H1 (cell line): ENCODE measurements around the gene PDE1A. TPM values are rescaled to one million over a fixed set of nuclear protein-coding genes. Genes with fewer than 3 reads are reported as not detected.

ENCODE experiments used
- CEBPB ChIP-seq: IDR thresholded peaks from 2 replicates; pipeline ENCODE4 v1.6.1; 2012; ENCODE audit warnings: low read depth, low read length
- EGR1 ChIP-seq: IDR thresholded peaks from 2 replicates; pipeline ENCODE4 v1.6.1; 2011; ENCODE audit warnings: low read depth, low read length, borderline replicate concordance
- KDM4A ChIP-seq: IDR thresholded peaks from one replicate; pipeline ENCODE4 v1.7.1; 2012; ENCODE audit warnings: low read depth, mild to moderate bottlenecking, moderate library complexity, low read length, inconsistent platforms; ENCODE audit not compliant: severe bottlenecking
- POU5F1 ChIP-seq: IDR thresholded peaks from 2 replicates; pipeline ENCODE4 v1.6.1; 2011; ENCODE audit warnings: low read depth, mild to moderate bottlenecking, low read length, moderate library complexity
- polyA plus RNA-seq, 7 experiments: library from polyadenylated mRNA; depleted of rRNA in 3 of 7; stranded (reverse) in 5 of 7; unstranded in 2 of 7; fragments of >200 nt in 5 of 7; fragments of 200-250 nt in 2 of 7; gene quantifications; 1 replicate in 5 of 7; 2 replicates in 1 of 7; 4 replicates in 1 of 7; pipeline versions ENCODE4 v1.2.1 to v1.2.3, GENCODE V29; 2011 to 2013; ENCODE audit warnings: missing spikeins in 2 of 7, mixed read lengths in 2 of 7
- total RNA-seq: library from RNA; stranded (reverse); fragmentation: NEBNext Ultra II Directional; extraction: Animal tissue kit (Norgen Biotek cat#: 25700); gene quantifications from 2 replicates; pipeline ENCODE4 v1.2.1, GENCODE V29; 2021
- TF ChIP-seq, protein P1 (sequence below): fragments of 300-600 bp; sonication (generic); IDR thresholded peaks from 2 replicates; pipeline ENCODE4 v1.7.1; 2012; ENCODE audit warnings: low read length, moderate library complexity, mild to moderate bottlenecking, inconsistent platforms; ENCODE audit not compliant: insufficient replicate concordance
- TF ChIP-seq, protein P2 (sequence below): IDR thresholded peaks from 2 replicates; pipeline ENCODE4 v1.6.1; 2011; ENCODE audit warnings: low read length, improper control_type of control experiment

Gene PDE1A
- total and polyA plus RNA-seq, 2 of the 8 experiments (the other 6 are each of a cell fraction or from before 2014, with no cell fraction given): 0.34 TPM; not detected in 1

DNA sequence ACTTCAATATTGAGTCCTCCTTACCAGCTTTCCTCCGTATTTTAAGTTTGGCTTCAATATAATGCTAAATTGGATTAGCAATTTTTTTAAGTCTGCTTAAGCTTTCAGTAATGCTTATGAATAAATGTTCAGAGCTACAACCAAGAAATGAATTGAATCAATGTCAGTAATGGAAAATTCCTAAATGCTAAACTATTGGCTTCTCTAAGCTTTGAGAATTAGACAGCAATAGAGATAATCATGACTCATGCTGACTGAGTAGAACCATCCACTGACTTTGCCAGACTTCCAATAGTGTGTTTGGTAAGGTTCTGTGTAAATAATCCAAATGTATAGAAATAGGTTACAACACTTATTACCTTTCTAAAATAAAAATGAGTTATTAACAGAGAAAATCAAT is 8.9 kb upstream of the PDE1A start (continued):
- TF ChIP-seq, protein P1, sequence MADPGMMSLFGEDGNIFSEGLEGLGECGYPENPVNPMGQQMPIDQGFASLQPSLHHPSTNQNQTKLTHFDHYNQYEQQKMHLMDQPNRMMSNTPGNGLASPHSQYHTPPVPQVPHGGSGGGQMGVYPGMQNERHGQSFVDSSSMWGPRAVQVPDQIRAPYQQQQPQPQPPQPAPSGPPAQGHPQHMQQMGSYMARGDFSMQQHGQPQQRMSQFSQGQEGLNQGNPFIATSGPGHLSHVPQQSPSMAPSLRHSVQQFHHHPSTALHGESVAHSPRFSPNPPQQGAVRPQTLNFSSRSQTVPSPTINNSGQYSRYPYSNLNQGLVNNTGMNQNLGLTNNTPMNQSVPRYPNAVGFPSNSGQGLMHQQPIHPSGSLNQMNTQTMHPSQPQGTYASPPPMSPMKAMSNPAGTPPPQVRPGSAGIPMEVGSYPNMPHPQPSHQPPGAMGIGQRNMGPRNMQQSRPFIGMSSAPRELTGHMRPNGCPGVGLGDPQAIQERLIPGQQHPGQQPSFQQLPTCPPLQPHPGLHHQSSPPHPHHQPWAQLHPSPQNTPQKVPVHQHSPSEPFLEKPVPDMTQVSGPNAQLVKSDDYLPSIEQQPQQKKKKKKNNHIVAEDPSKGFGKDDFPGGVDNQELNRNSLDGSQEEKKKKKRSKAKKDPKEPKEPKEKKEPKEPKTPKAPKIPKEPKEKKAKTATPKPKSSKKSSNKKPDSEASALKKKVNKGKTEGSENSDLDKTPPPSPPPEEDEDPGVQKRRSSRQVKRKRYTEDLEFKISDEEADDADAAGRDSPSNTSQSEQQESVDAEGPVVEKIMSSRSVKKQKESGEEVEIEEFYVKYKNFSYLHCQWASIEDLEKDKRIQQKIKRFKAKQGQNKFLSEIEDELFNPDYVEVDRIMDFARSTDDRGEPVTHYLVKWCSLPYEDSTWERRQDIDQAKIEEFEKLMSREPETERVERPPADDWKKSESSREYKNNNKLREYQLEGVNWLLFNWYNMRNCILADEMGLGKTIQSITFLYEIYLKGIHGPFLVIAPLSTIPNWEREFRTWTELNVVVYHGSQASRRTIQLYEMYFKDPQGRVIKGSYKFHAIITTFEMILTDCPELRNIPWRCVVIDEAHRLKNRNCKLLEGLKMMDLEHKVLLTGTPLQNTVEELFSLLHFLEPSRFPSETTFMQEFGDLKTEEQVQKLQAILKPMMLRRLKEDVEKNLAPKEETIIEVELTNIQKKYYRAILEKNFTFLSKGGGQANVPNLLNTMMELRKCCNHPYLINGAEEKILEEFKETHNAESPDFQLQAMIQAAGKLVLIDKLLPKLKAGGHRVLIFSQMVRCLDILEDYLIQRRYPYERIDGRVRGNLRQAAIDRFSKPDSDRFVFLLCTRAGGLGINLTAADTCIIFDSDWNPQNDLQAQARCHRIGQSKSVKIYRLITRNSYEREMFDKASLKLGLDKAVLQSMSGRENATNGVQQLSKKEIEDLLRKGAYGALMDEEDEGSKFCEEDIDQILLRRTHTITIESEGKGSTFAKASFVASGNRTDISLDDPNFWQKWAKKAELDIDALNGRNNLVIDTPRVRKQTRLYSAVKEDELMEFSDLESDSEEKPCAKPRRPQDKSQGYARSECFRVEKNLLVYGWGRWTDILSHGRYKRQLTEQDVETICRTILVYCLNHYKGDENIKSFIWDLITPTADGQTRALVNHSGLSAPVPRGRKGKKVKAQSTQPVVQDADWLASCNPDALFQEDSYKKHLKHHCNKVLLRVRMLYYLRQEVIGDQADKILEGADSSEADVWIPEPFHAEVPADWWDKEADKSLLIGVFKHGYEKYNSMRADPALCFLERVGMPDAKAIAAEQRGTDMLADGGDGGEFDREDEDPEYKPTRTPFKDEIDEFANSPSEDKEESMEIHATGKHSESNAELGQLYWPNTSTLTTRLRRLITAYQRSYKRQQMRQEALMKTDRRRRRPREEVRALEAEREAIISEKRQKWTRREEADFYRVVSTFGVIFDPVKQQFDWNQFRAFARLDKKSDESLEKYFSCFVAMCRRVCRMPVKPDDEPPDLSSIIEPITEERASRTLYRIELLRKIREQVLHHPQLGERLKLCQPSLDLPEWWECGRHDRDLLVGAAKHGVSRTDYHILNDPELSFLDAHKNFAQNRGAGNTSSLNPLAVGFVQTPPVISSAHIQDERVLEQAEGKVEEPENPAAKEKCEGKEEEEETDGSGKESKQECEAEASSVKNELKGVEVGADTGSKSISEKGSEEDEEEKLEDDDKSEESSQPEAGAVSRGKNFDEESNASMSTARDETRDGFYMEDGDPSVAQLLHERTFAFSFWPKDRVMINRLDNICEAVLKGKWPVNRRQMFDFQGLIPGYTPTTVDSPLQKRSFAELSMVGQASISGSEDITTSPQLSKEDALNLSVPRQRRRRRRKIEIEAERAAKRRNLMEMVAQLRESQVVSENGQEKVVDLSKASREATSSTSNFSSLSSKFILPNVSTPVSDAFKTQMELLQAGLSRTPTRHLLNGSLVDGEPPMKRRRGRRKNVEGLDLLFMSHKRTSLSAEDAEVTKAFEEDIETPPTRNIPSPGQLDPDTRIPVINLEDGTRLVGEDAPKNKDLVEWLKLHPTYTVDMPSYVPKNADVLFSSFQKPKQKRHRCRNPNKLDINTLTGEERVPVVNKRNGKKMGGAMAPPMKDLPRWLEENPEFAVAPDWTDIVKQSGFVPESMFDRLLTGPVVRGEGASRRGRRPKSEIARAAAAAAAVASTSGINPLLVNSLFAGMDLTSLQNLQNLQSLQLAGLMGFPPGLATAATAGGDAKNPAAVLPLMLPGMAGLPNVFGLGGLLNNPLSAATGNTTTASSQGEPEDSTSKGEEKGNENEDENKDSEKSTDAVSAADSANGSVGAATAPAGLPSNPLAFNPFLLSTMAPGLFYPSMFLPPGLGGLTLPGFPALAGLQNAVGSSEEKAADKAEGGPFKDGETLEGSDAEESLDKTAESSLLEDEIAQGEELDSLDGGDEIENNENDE: no peak
- TF ChIP-seq KDM4A (no peak), CEBPB (no peak), EGR1 (no peak), POU5F1 (no peak)
- TF ChIP-seq, protein P2, sequence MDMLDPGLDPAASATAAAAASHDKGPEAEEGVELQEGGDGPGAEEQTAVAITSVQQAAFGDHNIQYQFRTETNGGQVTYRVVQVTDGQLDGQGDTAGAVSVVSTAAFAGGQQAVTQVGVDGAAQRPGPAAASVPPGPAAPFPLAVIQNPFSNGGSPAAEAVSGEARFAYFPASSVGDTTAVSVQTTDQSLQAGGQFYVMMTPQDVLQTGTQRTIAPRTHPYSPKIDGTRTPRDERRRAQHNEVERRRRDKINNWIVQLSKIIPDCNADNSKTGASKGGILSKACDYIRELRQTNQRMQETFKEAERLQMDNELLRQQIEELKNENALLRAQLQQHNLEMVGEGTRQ: no peak
